Retinal pigment epithelial cell (primary cell): Measurements from ENCODE around the gene ZFPL1.
"Not testable (repeated sequence)": the region's sequence is repeated elsewhere in the genome, so short reads cannot be mapped to it uniquely, and the experiment has no call there.

Experiments used
- DNase-seq: peaks from one replicate; pipeline ENCODE4 v3.0.0-alpha.2; 2010; ENCODE audit warnings: low read depth
- H3K4me3 ChIP-seq: 2 replicates; pipeline ENCODE4 v1.5.1; 2011; ENCODE audit warnings: mild to moderate bottlenecking, low read length, control low read depth, moderate library complexity
- CTCF ChIP-seq: conservative IDR thresholded peaks from 2 replicates; pipeline ENCODE4 v1.5.1; 2011; ENCODE audit warnings: low read depth, low read length, control low read depth, inconsistent platforms

The ZFPL1 gene

DNA sequence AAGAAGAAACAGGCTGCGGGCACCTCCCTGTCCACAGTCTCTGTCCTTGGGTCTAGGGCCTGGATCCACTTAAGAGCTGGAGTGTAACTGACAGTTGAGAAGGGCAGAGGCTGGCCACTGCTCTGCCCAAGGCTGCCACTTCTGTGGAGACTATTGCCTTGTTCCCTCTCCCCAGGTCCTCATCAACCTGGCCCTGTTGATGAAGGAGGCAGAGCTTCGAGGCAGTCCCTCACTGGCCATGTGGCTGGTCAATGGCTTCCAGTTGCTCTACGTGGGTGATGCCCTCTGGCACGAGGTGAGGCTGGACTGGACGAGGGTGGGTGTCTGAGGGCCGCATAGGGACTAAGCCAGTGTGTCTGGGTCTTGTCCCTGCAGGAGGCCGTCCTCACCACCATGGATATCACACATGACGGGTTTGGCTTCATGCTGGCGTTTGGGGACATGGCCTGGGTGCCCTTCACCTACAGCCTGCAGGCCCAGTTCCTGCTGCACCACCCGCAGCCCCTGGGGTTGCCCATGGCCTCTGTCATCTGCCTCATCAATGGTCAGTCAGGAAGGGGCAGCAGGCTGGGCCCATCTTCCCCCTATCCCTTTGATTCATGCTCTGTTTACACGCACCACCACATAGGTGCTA, 30.6 kb downstream of the ZFPL1 start:
- H3K4me3 ChIP-seq = no peak overlapping the region
- DNase-seq = no peak
- TF ChIP-seq CTCF = no peak

DNA sequence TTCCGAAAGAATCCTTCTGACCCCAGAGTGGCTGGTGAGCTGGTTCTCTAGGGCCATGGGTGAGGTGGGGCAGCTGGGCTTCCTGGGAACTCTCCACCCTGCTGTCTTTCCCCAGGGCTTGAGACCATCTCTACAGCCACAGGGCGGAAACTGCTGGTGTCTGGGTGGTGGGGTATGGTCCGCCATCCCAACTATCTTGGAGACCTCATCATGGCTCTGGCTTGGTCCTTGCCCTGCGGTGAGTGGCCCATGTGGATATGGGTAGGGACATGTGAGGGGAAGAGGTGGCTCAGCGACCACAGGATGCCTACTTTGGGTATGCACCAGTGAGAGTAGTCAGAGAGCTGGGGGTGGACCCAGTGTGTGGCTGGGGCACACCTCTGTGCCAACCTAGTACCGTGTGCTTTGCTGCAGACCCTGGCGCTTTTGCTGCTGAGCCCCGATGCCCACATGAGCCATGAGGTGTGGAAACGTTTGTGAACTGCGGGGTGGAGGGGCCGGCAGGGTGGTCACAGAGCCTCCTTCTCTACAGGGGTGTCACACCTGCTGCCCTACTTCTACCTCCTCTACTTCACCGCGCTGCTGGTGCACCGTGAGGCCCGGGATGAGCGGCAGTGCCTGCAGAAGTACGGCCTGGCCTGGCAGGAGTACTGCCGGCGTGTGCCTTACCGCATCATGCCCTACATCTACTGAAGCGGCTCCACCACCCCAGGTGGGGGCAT, 31.5 kb downstream of the ZFPL1 start:
- no peak overlapping the region for H3K4me3 ChIP-seq
- TF ChIP-seq CTCF = no peak
- no peak for DNase-seq

DNA sequence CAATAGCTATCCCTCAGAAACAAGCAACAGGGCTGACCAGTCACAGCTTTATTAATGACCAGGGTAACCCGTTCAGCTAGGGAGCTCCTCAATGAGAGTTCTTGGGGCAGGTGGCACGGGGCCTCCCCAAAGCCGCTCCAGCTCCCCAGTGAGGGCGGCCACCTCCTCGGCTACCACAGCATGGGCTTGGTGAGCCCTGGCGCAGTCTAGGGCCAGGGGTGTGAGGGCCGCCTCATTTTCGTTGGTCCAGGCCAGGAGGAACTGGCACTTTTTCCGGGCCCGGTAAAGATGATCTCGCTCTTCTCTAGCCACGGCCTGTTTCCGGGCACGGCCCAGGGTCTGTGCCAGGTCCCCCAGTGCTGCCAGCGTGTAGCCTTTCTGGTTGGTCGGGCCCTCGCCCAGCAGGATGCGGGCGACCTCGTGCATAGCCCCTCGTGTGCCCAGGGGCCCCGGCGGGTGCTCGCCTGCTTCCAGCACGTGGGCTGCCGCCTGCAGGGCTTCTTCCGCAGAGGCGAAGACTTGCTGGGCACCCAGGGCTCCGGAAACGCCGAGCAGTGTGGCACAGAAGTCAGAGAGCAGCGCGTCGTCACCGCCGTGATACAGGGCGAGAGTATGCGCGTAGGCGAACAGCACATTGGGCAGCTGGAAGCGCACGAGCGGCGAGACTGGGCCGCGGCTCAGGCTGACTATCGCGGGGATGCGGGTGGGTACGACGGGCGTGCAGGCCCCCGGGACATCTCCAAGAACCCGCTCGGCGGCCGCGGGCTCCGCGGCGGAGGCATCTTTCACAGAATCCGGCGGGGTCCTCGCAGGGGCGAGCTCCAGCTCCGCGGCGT, 32.6 kb downstream of the ZFPL1 start:
- no peak for TF ChIP-seq CTCF
- peak overlapping the region; percentile 79 for H3K4me3 ChIP-seq
- no peak for DNase-seq

- peak; percentile 92 for DNase-seq
- peak; percentile 92 for TF ChIP-seq CTCF
- peak within 1 kb of the TSS; percentile 79 for H3K4me3 ChIP-seq
Measured at GRCh38 chr11:65117206-65118096, 33.4 kb downstream of the ZFPL1 start, which contains the start of gene ZNHIT2. Gene ZNHIT2 (minus strand): TSS chr11:65117701. CDS start chr11:65117653, 48 bp downstream.

DNA sequence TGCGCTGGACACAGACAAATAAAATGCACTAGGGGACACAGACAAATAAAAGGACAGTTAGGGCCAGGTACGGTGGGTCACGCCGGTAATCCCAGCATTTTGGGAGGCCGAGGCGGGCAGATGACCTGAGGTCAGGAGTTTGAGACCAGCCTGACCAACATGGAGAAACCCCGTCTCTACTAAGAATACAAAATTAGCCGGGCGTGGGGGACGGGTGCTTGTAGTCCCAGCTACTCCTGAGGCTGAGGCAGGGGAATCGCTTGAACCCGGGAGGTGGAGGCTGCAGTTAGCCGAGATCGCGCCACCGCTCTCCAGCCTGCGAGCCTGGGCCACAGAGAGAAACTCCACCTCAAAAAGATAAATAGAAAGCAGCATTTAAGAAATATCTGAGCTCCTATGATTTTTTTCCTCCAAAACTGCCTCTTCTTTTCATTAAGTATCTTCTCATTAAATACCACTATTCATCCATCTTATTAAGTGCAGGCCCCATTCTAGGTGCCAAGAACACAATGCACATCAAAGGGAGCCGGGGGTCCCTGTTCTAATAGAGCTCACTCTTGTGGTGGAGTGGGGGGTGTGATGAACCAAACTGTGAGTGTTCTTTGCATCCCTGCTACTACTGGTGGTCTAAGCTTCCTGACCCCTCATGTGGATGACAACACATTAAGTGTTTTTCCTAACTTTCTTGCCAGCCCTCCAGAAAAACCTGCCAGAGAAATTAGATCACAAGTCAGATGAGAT, 34.2 kb downstream of the ZFPL1 start:
- no peak overlapping the region for H3K4me3 ChIP-seq
- TF ChIP-seq CTCF = no peak
- DNase-seq = no peak

- not testable (repeated sequence) for DNase-seq, H3K4me3 ChIP-seq
Measured at GRCh38 chr11:65118891-65119669, 35.1 kb downstream of the ZFPL1 start.
